ENCODE data around the gene TAF13. TPM values are rescaled to one million over a fixed set of nuclear protein-coding genes. Genes with fewer than 3 reads are reported as not detected.

Gene TAF13
- total and polyA plus RNA-seq, 2 experiments from 2014 or later: 93.2 to 197 TPM

- DNase-seq: no peak
- H3K36me3 ChIP-seq (ENCODE audit: low read depth): no peaks in the 10 kb centered on the region
- no peak overlapping the region for H3K4me3 ChIP-seq
- H4K20me1 ChIP-seq (ENCODE audit: insufficient read depth): no peaks in the 10 kb centered on the region
- H2AFZ ChIP-seq: no peak overlapping the region
- TF ChIP-seq EZH2 (IDR thresholded peaks at IDR 0.05; ENCODE audit: insufficient read depth, poor library complexity, severe bottlenecking): no peak
- no peak for TF ChIP-seq EZH2phosphoT487 (IDR thresholded peaks at IDR 0.05; ENCODE audit: insufficient read depth, low read depth)
- H3K4me2 ChIP-seq (ENCODE audit: unreplicated experiment): no peak overlapping the region
- H3K79me2 ChIP-seq (ENCODE audit: insufficient read depth): peaks cover 6% of the 10 kb centered on the region; the same call in 1 of the 2 replicates
- H3K9ac ChIP-seq: no peak overlapping the region
- peaks cover 11% of the 10 kb centered on the region for H3F3A ChIP-seq (ENCODE audit: insufficient read depth)
- in situ Hi-C loops (cut with MboI): no loop called here
- 82 to 84% methylated on average over 13 of the region's 13 CpGs for WGBS, 2 experiments (ENCODE audit: low coverage in 1 of 2, low lambda C conversion rate in 2 of 2, missing lambda C conversion rate in 2 of 2)
- no peaks in the 10 kb centered on the region for H3K27me3 ChIP-seq (replicated peaks; ENCODE audit: insufficient read depth)
- no peaks in the 10 kb centered on the region for H3K9me3 ChIP-seq (ENCODE audit: low read depth)
- peaks cover 10% of the 10 kb centered on the region for H3K4me1 ChIP-seq (ENCODE audit: insufficient read depth)
- no peak overlapping the region for H3K27ac ChIP-seq
- no peaks in the 10 kb centered on the region for H3K9me2 ChIP-seq (ENCODE audit: insufficient read depth)
Measured at GRCh38 chr1:109084563-109085517, 9.0 kb upstream of the TAF13 start.

GRCh38 chr1:109083923-109084322, 8.1 kb upstream of the TAF13 start:
- Histone ChIP-seq H3F3A (ENCODE audit: insufficient read depth) (peaks cover 11% of the 10 kb centered on the region), H2AFZ (no peak overlapping the region), H3K9me3 (ENCODE audit: low read depth) (no peaks in the 10 kb centered on the region), H3K79me2 (ENCODE audit: insufficient read depth) (no peaks in the 10 kb centered on the region), H3K27ac (no peak overlapping the region), H3K4me2 (ENCODE audit: unreplicated experiment) (no peak overlapping the region), H4K20me1 (ENCODE audit: insufficient read depth) (no peaks in the 10 kb centered on the region), H3K36me3 (ENCODE audit: low read depth) (no peaks in the 10 kb centered on the region), H3K9me2 (ENCODE audit: insufficient read depth) (no peaks in the 10 kb centered on the region), H3K27me3 (replicated peaks; ENCODE audit: insufficient read depth) (no peaks in the 10 kb centered on the region), H3K4me1 (ENCODE audit: insufficient read depth) (peaks cover 15% of the 10 kb centered on the region), H3K9ac (no peak overlapping the region), H3K4me3 (no peak overlapping the region)
- WGBS, 2 experiments (ENCODE audit: low coverage in 1 of 2, low lambda C conversion rate in 2 of 2, missing lambda C conversion rate in 2 of 2): 59 to 61% methylated on average over 1 of the region's 1 CpG
- DNase-seq: no peak
- TF ChIP-seq EZH2phosphoT487 (IDR thresholded peaks at IDR 0.05; ENCODE audit: insufficient read depth, low read depth): no peak
- TF ChIP-seq EZH2 (IDR thresholded peaks at IDR 0.05; ENCODE audit: insufficient read depth, poor library complexity, severe bottlenecking): no peak
- in situ Hi-C loops (cut with MboI): no loop called here

- in situ Hi-C loops (cut with MboI): no loop called here
- no peak for DNase-seq
- H3K27ac ChIP-seq: no peak overlapping the region
- no peaks in the 10 kb centered on the region for H3K36me3 ChIP-seq (ENCODE audit: low read depth)
- H3K4me3 ChIP-seq: no peak overlapping the region
- no peak for TF ChIP-seq EZH2 (IDR thresholded peaks at IDR 0.05; ENCODE audit: insufficient read depth, poor library complexity, severe bottlenecking)
- TF ChIP-seq EZH2phosphoT487 (IDR thresholded peaks at IDR 0.05; ENCODE audit: insufficient read depth, low read depth): no peak
- no peaks in the 10 kb centered on the region for H3K79me2 ChIP-seq (ENCODE audit: insufficient read depth)
- H3K27me3 ChIP-seq (replicated peaks; ENCODE audit: insufficient read depth): no peaks in the 10 kb centered on the region
- H3K9me3 ChIP-seq (ENCODE audit: low read depth): no peaks in the 10 kb centered on the region
- H3K9me2 ChIP-seq (ENCODE audit: insufficient read depth): no peaks in the 10 kb centered on the region
- H4K20me1 ChIP-seq (ENCODE audit: insufficient read depth): no peaks in the 10 kb centered on the region
- 82 to 94% methylated on average over 3 of the region's 3 CpGs for WGBS, 2 experiments (ENCODE audit: low coverage in 1 of 2, low lambda C conversion rate in 2 of 2, missing lambda C conversion rate in 2 of 2)
- H3F3A ChIP-seq (ENCODE audit: insufficient read depth): peaks cover 11% of the 10 kb centered on the region
- no peak overlapping the region for H3K9ac ChIP-seq
- H3K4me2 ChIP-seq (ENCODE audit: unreplicated experiment): no peak overlapping the region
- H2AFZ ChIP-seq: no peak overlapping the region
- H3K4me1 ChIP-seq (ENCODE audit: insufficient read depth): peaks cover 15% of the 10 kb centered on the region
Measured at GRCh38 chr1:109083501-109083900, 7.7 kb upstream of the TAF13 start.

- Histone ChIP-seq H4K20me1 (ENCODE audit: insufficient read depth) (no peaks in the 10 kb centered on the region), H3K4me3 (peak overlapping the region; percentile 61), H3K27ac (peak overlapping the region; percentile 96), H3K9me2 (ENCODE audit: insufficient read depth) (no peaks in the 10 kb centered on the region), H3K9ac (peak overlapping the region; percentile 82), H3K79me2 (ENCODE audit: insufficient read depth) (peaks cover 2% of the 10 kb centered on the region), H3K4me2 (ENCODE audit: unreplicated experiment) (peak overlapping the region; percentile 78), H3K27me3 (replicated peaks; ENCODE audit: insufficient read depth) (no peaks in the 10 kb centered on the region), H3K36me3 (ENCODE audit: low read depth) (no peaks in the 10 kb centered on the region), H2AFZ (peak overlapping the region; percentile 99), H3F3A (ENCODE audit: insufficient read depth) (peaks cover 18% of the 10 kb centered on the region), H3K4me1 (ENCODE audit: insufficient read depth) (peaks cover 20% of the 10 kb centered on the region), H3K9me3 (ENCODE audit: low read depth) (no peaks in the 10 kb centered on the region)
- in situ Hi-C loops (cut with MboI): no loop called here
- no peak for DNase-seq
- WGBS, 2 experiments (ENCODE audit: low coverage in 1 of 2, low lambda C conversion rate in 2 of 2, missing lambda C conversion rate in 2 of 2): 45 to 49% methylated on average over 5 of the region's 5 CpGs
- TF ChIP-seq EZH2phosphoT487 (IDR thresholded peaks at IDR 0.05; ENCODE audit: insufficient read depth, low read depth) (no peak), EZH2 (IDR thresholded peaks at IDR 0.05; ENCODE audit: insufficient read depth, poor library complexity, severe bottlenecking) (no peak)
Measured at GRCh38 chr1:109080441-109081082, 4.8 kb upstream of the TAF13 start.
